GM19351 (cell line): ENCODE results near the gene PRLH.

Source experiments
- ATAC-seq: cut with Tn5 transposase; IDR thresholded peaks from one replicate; pipeline ENCODE4 v1.9.1; 2021; ENCODE audit warnings: mild to moderate bottlenecking, moderate library complexity; ENCODE audit not compliant: unreplicated experiment

PRLH gene

GRCh38 chr2:237538901-237539300 lies 27.5 kb upstream of the PRLH start:
- ATAC-seq: no peak

GRCh38 chr2:237539681-237540080 lies 26.7 kb upstream of the PRLH start:
- no peak for ATAC-seq

GRCh38 chr2:237540223-237540775 lies 26.1 kb upstream of the PRLH start:
- no peak for ATAC-seq

- ATAC-seq: no peak
These were observed 25.6 kb upstream of the PRLH start for GRCh38 chr2:237540823-237541222.

GRCh38 chr2:237541243-237541642 lies 25.1 kb upstream of the PRLH start:
- no peak for ATAC-seq

- ATAC-seq: no peak
These were observed 24.2 kb upstream of the PRLH start for GRCh38 chr2:237542001-237542704.

- ATAC-seq: no peak
These were observed 20.1 kb upstream of the PRLH start for GRCh38 chr2:237546040-237546875.

GRCh38 chr2:237546876-237547395 lies 19.4 kb upstream of the PRLH start:
- ATAC-seq: no peak

- no peak for ATAC-seq
These were observed 18.4 kb upstream of the PRLH start for GRCh38 chr2:237547841-237548416.

GRCh38 chr2:237549216-237549615 lies 17.2 kb upstream of the PRLH start:
- no peak for ATAC-seq

GRCh38 chr2:237549643-237550415 lies 16.5 kb upstream of the PRLH start:
- ATAC-seq: no peak

- no peak for ATAC-seq
These were observed 15.3 kb upstream of the PRLH start for GRCh38 chr2:237551071-237551574.

- ATAC-seq: no peak
These were observed 13.5 kb upstream of the PRLH start for GRCh38 chr2:237552908-237553307.

GRCh38 chr2:237553948-237554347 lies 12.4 kb upstream of the PRLH start:
- no peak for ATAC-seq

- ATAC-seq: no peak
These were observed 10.8 kb upstream of the PRLH start for GRCh38 chr2:237555560-237555959.

- ATAC-seq: peak; percentile 92
These were observed 9.4 kb upstream of the PRLH start for GRCh38 chr2:237556773-237557632.

- ATAC-seq: peak; percentile 30
These were observed 8.8 kb upstream of the PRLH start for GRCh38 chr2:237557633-237558015.

GRCh38 chr2:237558961-237559641 lies 7.3 kb upstream of the PRLH start:
- no peak for ATAC-seq

GRCh38 chr2:237561221-237561620 lies 5.2 kb upstream of the PRLH start:
- ATAC-seq: no peak
